Skeletal muscle tissue (tissue), 4 donors: ENCODE data around the gene MBOAT1. TPM values are rescaled to one million over a fixed set of nuclear protein-coding genes. Genes with fewer than 3 reads are reported as not detected.

Source experiments
- H3K27ac ChIP-seq: one replicate; pipeline ENCODE4 v1.7.0; 2013; ENCODE audit warnings: mild to moderate bottlenecking, low read depth, low read length, inconsistent platforms
- H3K27me3 ChIP-seq, 3 donors: one replicate each; pipeline ENCODE4 v1.7.0; 2013; ENCODE audit warnings: low read length in 3 of 3; ENCODE audit not compliant: control insufficient read depth in 3 of 3, insufficient read depth in 3 of 3
- H3K36me3 ChIP-seq, 3 donors: one replicate each; pipeline ENCODE4 v1.7.0; 2013; ENCODE audit warnings: low read length in 3 of 3; ENCODE audit not compliant: control insufficient read depth in 3 of 3, insufficient read depth in 3 of 3
- H3K4me1 ChIP-seq, 3 donors: one replicate each; pipeline ENCODE4 v1.7.0; 2013; ENCODE audit warnings: low read length in 3 of 3, mild to moderate bottlenecking in 3 of 3; ENCODE audit not compliant: control insufficient read depth in 3 of 3, insufficient read depth in 3 of 3
- H3K4me3 ChIP-seq, 3 donors: one replicate each; pipeline ENCODE4 v1.7.0; 2013; ENCODE audit warnings: low read length in 3 of 3
- H3K9ac ChIP-seq, 3 donors: one replicate each; pipeline ENCODE4 v1.7.0; 2013; ENCODE audit warnings: low read length in 3 of 3, mild to moderate bottlenecking in 3 of 3, moderate library complexity in 2 of 3, low read depth in 1 of 3
- H3K9me3 ChIP-seq, 3 donors: one replicate each; pipeline ENCODE4 v1.7.0; 2013; ENCODE audit warnings: low read length in 3 of 3; ENCODE audit not compliant: control insufficient read depth in 3 of 3
- total RNA-seq: library from RNA; depleted of rRNA; stranded (reverse); fragments of >200 nt; gene quantifications from one replicate; pipeline ENCODE4 v1.2.3, GENCODE V29; 2014
- donor health status: Osteomylitis.

MBOAT1 gene
- total RNA-seq, 1 donor from 2014 or later = 8.9 TPM

GRCh38 chr6:20060252-20060651 is 152.0 kb downstream of the MBOAT1 start:
- H3K36me3 ChIP-seq = no peaks in the 10 kb centered on the region
- no peak overlapping the region for H3K9ac ChIP-seq
- no peaks in the 10 kb centered on the region for H3K9me3 ChIP-seq
- H3K4me3 ChIP-seq = no peak overlapping the region
- no peak overlapping the region for H3K27ac ChIP-seq
- H3K4me1 ChIP-seq = no peaks in the 10 kb centered on the region
- H3K27me3 ChIP-seq = no peaks in the 10 kb centered on the region

GRCh38 chr6:20058912-20059311 is 153.4 kb downstream of the MBOAT1 start:
- Histone ChIP-seq H3K36me3 (no peaks in the 10 kb centered on the region), H3K4me1 (no peaks in the 10 kb centered on the region), H3K27ac (no peak overlapping the region)

GRCh38 chr6:20058121-20058905 is 154.0 kb downstream of the MBOAT1 start:
- Histone ChIP-seq H3K9me3 (no peaks in the 10 kb centered on the region), H3K4me3 (no peak overlapping the region), H3K36me3 (no peaks in the 10 kb centered on the region), H3K27me3 (no peaks in the 10 kb centered on the region), H3K9ac (no peak overlapping the region), H3K27ac (no peak overlapping the region), H3K4me1 (no peaks in the 10 kb centered on the region)

More at GRCh38 chr6:20058912-20059311, 153.4 kb downstream of the MBOAT1 start:
- H3K9me3 ChIP-seq = no peaks in the 10 kb centered on the region
- no peak overlapping the region for H3K9ac ChIP-seq
- H3K27me3 ChIP-seq = no peaks in the 10 kb centered on the region
- no peak overlapping the region for H3K4me3 ChIP-seq

GRCh38 chr6:20056350-20056992 is 155.8 kb downstream of the MBOAT1 start:
- H3K4me3 ChIP-seq = no peak overlapping the region
- no peaks in the 10 kb centered on the region for H3K4me1 ChIP-seq
- H3K27me3 ChIP-seq = no peaks in the 10 kb centered on the region
- no peaks in the 10 kb centered on the region for H3K9me3 ChIP-seq
- H3K36me3 ChIP-seq = no peaks in the 10 kb centered on the region
- H3K9ac ChIP-seq = peak overlapping the region in 1 of 3 donors; percentile 17
- H3K27ac ChIP-seq = no peak overlapping the region

- H3K4me3 ChIP-seq = no peak overlapping the region
- H3K27me3 ChIP-seq = no peaks in the 10 kb centered on the region
- no peaks in the 10 kb centered on the region for H3K9me3 ChIP-seq
- no peaks in the 10 kb centered on the region for H3K36me3 ChIP-seq
- peak overlapping the region in 1 of 3 donors; percentile 17 for H3K9ac ChIP-seq
- H3K4me1 ChIP-seq = no peaks in the 10 kb centered on the region
- H3K27ac ChIP-seq = no peak overlapping the region
Observed at GRCh38 chr6:20055916-20056315, 156.4 kb downstream of the MBOAT1 start.

Other genes starting within 250 kb of the MBOAT1 start
- gene E2F3, start 189.4 kb upstream of the MBOAT1 start, total RNA-seq = 3.1 TPM